ENCODE data around the gene PEX16. TPM values are rescaled to one million over a fixed set of nuclear protein-coding genes. Genes with fewer than 3 reads are reported as not detected.

PEX16 gene
- total RNA-seq, 1 donor from 2014 or later: 22.7 TPM

DNA sequence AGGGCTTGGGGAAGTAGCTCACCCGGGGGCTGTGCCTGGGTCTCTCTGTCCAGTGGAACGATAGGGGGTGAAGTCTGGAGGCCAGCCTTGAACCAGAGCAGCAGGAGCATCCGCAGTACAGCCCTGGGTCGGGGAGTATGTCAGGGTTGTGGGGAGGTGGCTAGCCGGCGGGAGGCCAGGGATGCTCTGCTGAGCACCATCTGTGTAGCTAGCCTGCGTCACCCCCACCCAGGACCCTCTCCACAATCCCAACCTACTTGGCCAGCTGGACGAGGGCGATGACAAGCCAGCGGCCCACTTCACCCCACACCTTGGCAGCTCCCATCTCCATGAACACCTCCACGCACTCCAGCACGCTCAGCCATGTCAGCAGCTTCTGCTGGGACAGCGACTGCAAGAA is 2.2 kb downstream of the PEX16 start:
- Histone ChIP-seq H3K27me3 (ENCODE audit: low read depth) (no peaks in the 10 kb centered on the region), H3K4me3 (no peak overlapping the region), H3K27ac (no peak overlapping the region), H3K4me1 (peaks cover 30% of the 10 kb centered on the region), H3K9me3 (no peaks in the 10 kb centered on the region), H3K36me3 (peaks cover 57% of the 10 kb centered on the region)
- TF ChIP-seq, protein P1, sequence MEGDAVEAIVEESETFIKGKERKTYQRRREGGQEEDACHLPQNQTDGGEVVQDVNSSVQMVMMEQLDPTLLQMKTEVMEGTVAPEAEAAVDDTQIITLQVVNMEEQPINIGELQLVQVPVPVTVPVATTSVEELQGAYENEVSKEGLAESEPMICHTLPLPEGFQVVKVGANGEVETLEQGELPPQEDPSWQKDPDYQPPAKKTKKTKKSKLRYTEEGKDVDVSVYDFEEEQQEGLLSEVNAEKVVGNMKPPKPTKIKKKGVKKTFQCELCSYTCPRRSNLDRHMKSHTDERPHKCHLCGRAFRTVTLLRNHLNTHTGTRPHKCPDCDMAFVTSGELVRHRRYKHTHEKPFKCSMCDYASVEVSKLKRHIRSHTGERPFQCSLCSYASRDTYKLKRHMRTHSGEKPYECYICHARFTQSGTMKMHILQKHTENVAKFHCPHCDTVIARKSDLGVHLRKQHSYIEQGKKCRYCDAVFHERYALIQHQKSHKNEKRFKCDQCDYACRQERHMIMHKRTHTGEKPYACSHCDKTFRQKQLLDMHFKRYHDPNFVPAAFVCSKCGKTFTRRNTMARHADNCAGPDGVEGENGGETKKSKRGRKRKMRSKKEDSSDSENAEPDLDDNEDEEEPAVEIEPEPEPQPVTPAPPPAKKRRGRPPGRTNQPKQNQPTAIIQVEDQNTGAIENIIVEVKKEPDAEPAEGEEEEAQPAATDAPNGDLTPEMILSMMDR (IDR thresholded peaks at IDR 0.05): no peak
- no peak for ATAC-seq
- intact Hi-C loops (cut with DNase I): no loop called here
- DNase-seq: no peak

DNA sequence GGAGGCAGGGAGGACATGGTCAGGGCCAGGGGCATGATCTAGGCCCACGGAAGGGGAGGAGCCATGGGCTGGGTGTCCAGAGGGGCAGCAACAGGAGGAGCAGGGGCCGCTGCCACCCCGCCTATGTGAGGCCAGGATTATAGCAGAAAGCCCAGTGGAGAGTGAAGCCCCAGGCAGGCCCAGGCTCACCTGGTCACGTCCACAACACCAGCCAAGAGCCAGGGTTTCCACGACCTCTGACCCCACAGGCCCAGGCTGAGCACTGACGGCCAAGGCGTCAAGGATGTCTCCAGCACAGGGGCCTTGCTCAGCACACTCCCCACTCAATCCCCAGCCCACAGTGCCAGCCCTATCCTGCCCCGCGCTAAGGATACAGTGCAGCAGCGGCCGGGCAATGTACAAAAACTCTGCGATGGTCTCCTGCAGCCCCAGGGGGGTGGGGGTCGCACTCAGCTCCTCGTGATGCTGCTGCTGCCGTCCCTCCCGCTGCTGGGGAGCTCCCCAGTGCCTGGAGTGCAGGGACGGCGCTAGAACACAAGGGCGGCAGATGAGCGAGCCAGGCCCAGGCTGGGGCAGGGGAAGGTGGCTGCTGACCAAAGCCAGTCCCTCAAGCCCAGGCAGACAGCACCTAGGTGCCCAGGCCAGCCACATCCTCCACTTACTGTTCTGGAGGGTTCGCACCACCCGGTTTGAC is 3.6 kb downstream of the PEX16 start:
- no peaks in the 10 kb centered on the region for H3K9me3 ChIP-seq
- H3K27me3 ChIP-seq (ENCODE audit: low read depth): no peaks in the 10 kb centered on the region
- DNase-seq (no peak), ATAC-seq (no peak)
- TF ChIP-seq, protein P1 (IDR thresholded peaks at IDR 0.05): no peak
- H3K4me1 ChIP-seq: peaks cover 21% of the 10 kb centered on the region
- no peak overlapping the region for H3K27ac ChIP-seq
- H3K4me3 ChIP-seq: no peak overlapping the region
- intact Hi-C loops (cut with DNase I): no loop called here
- peaks cover 71% of the 10 kb centered on the region for H3K36me3 ChIP-seq

DNA sequence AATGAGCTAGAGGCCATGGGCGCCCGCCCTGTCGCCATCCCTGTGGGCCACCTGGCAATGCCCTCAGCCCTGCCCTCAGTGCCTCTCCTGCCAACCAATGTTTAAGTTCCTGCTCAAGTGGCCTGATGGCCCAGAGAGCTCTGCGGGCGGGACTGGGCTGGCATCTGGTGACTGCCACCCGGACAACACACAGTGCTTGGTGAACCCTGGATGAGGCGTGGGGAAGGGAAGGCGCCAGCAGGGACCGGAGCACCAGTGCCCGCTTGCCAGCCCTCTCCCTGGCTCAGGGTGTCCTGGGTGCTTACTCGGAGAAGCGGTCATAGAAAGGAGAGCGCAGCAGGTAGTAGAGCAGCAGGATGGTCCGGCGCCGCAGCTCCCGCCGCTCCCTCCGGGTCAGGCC is 4.2 kb downstream of the PEX16 start:
- H3K4me3 ChIP-seq: no peak overlapping the region
- peaks cover 16% of the 10 kb centered on the region for H3K4me1 ChIP-seq
- no peak for DNase-seq
- TF ChIP-seq, protein P1 (IDR thresholded peaks at IDR 0.05): no peak
- H3K27me3 ChIP-seq (ENCODE audit: low read depth): no peaks in the 10 kb centered on the region
- H3K36me3 ChIP-seq: peaks cover 73% of the 10 kb centered on the region
- H3K27ac ChIP-seq: no peak overlapping the region
- ATAC-seq: no peak
- intact Hi-C loops (cut with DNase I): no loop called here
- no peaks in the 10 kb centered on the region for H3K9me3 ChIP-seq

DNA sequence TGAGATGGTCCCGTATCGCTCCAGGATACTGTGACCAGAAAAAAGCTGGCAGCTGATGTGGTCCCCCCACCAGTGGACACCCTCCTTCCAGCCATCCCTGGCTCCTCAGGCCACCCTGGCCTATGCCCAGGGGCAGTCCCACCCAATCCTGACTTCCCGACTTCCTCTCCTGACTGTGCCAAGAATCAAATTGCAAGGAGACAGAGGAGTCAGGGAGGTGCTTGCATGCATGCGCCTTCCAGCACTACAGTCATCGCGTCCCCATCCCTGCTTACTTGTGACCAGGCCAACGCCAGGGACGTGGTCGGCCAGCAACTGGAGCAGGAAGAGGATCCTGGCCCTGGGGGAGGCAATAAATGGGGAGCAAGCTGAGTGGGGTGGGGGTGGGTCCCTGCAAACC is 7.1 kb downstream of the PEX16 start:
- intact Hi-C loops (cut with DNase I): no loop called here
- ATAC-seq (no peak), DNase-seq (no peak)
- peaks cover 67% of the 10 kb centered on the region for H3K36me3 ChIP-seq
- H3K4me3 ChIP-seq: no peak overlapping the region
- TF ChIP-seq, protein P1 (IDR thresholded peaks at IDR 0.05): no peak
- H3K4me1 ChIP-seq: no peaks in the 10 kb centered on the region
- no peak overlapping the region for H3K27ac ChIP-seq
- H3K9me3 ChIP-seq: no peaks in the 10 kb centered on the region
- H3K27me3 ChIP-seq (ENCODE audit: low read depth): no peaks in the 10 kb centered on the region

DNA sequence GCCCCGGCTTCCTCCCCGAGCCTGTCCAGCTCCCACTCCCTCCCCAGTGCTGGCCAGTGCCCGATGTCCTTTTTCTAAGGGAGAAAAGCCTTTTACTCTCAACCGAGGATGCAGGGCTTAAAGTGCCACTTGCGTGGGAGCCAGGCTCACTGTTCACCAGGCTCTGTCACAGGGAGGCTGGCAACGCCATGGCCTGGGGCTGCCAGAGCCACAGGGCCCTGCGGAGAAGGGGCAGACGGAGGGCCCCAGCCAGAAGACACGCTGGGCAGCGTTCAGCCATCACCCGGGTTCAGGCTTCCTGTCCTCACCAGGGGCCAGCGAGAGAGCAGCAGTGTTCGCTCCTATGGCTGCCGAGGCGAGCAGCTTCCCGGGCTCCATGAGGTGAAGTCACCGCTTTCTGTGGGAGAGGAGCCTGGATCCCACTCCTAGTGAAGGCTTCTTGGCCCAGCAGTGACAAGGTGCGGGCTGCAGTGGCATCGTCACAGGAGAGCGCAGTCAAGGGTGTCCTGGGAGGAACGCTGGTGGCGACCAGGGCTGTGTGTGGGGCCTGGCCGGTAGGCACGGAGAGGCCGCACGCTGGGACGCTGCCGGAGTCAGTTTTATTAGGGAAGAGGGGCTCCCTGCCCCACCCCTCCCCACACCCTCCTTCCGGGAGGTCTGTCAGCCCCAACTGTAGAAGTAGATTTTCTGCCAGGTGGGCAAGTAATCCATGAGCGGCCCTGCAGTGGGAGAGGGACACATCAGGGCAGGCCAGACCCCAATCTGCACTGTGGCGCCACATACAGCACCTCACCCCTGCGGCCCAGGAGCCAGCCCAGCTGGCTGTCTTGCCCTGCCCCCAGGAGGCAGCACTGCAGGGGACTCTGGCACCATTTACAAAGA is 7.8 kb downstream of the PEX16 start:
- H3K36me3 ChIP-seq: peaks cover 60% of the 10 kb centered on the region
- no peaks in the 10 kb centered on the region for H3K27me3 ChIP-seq (ENCODE audit: low read depth)
- H3K4me1 ChIP-seq: no peaks in the 10 kb centered on the region
- no peak overlapping the region for H3K27ac ChIP-seq
- TF ChIP-seq, protein P1 (IDR thresholded peaks at IDR 0.05): no peak
- no peaks in the 10 kb centered on the region for H3K9me3 ChIP-seq
- DNase-seq (no peak), ATAC-seq (no peak)
- intact Hi-C loops (cut with DNase I): no loop called here
- no peak overlapping the region for H3K4me3 ChIP-seq

Data from lower lobe of right lung (tissue), 2 donors.